ENCODE data around the gene GOLGA6A.

The GOLGA6A gene

DNA sequence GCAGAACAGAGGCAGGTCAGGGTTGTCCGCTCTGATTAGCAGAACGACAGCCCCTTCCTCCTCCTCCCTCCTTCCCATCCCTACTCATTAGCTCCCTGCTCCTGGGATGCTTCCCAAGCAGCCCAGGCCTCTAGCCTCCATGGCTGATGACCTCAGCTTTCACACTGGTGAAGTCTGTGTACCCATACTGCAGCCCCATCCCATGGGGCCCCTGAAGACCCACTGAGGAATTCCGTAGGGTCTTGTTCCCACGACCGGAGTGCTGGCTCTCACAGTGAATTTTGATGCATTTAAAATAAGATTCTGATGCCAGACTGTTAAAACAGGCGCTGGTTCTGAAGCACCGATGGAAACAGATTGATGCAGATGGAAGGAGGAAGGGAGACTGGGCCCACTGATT lies 36.1 kb downstream of the GOLGA6A start:
- Mint-ChIP-seq H3K27ac (no peak overlapping the region), H3K9me3 (no peaks in the 10 kb centered on the region), H3K4me3 (no peak overlapping the region), H3K36me3 (peaks cover 24% of the 10 kb centered on the region), H3K27me3 (no peaks in the 10 kb centered on the region), H3K4me1 (peaks cover 8% of the 10 kb centered on the region)
- no peak for ATAC-seq

DNA sequence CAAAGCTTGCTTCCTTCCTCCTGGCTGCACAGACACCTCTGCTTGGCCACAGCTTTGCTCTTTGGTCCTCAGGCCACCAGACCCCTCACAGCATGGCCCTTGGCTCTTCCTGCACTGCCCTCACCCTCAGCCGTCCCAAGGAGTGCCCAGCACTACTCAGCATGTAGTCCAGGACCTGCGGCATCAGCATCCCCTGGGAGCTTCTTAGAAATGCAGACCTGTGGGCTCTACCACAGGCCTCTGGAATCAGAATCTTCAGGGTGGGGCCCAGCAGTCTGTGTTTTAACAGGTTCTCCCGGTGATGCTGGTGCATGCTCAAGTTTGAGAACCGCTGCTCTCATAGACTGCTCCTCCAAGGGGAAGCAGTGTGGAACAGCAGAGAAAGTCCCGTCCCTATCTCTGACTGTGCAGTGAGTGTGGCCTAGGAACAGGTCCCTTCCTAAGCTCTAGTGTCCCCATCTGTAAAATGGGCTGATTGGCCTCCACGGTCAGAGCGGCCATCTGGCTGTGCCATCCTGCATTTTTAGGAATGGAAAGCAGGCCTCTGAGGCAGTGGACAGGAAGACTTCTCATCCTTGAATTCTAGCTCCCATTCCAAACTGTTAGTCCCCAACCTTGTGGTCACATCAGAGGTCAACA lies 36.6 kb downstream of the GOLGA6A start:
- Mint-ChIP-seq H3K9me3 (no peaks in the 10 kb centered on the region), H3K4me1 (peaks cover 8% of the 10 kb centered on the region), H3K36me3 (peaks cover 29% of the 10 kb centered on the region), H3K4me3 (no peak overlapping the region), H3K27ac (peak overlapping the region; percentile 16), H3K27me3 (no peaks in the 10 kb centered on the region)
- ATAC-seq: no peak

DNA sequence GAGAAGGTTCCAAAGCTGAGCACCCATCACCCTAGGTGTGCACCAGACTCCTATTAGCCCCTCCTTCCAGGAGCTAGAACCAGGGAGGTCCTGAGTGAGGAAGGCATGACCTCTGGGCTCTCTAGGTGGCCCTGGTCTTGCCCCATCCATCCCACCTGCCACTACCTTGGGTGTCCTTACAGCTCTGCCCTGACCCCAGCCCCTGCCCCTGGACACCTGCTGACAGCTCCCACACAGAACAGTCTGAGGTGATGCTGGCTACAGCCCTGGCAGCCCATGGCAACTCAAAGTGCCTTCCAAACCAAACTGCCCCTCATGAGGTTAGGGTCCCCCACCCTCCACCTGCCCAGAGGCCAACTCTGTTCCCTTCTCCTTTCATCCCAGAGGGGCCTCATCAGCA lies 37.2 kb downstream of the GOLGA6A start:
- Mint-ChIP-seq H3K9me3 (no peaks in the 10 kb centered on the region), H3K4me3 (no peak overlapping the region), H3K4me1 (peaks cover 8% of the 10 kb centered on the region), H3K27me3 (no peaks in the 10 kb centered on the region), H3K27ac (peak overlapping the region; percentile 16), H3K36me3 (peaks cover 29% of the 10 kb centered on the region)
- no peak for ATAC-seq

DNA sequence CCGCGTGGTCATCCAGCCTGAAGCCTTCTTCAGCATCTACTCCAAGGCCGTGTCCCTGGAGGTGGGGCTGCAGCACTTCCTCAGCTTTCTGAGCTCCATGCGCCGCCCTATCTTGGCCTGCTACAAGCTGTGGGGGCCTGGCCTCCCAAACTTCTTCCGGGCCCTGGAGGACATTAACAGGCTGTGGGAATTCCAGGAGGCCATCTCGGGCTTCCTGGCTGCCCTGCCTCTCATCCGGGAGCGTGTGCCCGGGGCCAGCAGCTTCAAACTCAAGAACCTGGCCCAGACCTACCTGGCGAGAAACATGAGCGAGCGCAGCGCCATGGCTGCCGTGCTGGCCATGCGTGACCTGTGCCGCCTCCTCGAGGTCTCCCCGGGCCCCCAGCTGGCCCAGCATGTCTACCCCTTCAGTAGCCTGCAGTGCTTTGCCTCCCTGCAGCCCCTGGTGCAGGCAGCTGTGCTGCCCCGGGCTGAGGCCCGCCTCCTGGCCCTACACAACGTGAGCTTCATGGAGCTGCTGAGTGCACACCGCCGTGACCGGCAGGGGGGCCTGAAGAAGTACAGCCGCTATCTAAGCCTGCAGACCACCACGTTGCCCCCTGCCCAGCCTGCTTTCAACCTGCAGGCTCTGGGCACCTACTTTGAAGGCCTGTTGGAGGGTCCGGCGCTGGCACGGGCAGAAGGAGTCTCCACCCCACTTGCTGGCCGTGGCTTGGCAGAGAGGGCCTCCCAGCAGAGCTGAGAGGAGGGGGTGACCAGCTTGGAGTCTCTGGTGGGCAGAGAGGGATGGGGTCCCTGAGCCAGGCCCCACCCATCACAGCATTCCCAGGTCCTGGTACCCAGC lies 37.9 kb downstream of the GOLGA6A start:
- Mint-ChIP-seq H3K9me3 (no peaks in the 10 kb centered on the region), H3K36me3 (peaks cover 29% of the 10 kb centered on the region), H3K4me1 (peaks cover 8% of the 10 kb centered on the region), H3K27me3 (no peaks in the 10 kb centered on the region), H3K27ac (no peak overlapping the region), H3K4me3 (no peak overlapping the region)
- ATAC-seq: peak; percentile 5

DNA sequence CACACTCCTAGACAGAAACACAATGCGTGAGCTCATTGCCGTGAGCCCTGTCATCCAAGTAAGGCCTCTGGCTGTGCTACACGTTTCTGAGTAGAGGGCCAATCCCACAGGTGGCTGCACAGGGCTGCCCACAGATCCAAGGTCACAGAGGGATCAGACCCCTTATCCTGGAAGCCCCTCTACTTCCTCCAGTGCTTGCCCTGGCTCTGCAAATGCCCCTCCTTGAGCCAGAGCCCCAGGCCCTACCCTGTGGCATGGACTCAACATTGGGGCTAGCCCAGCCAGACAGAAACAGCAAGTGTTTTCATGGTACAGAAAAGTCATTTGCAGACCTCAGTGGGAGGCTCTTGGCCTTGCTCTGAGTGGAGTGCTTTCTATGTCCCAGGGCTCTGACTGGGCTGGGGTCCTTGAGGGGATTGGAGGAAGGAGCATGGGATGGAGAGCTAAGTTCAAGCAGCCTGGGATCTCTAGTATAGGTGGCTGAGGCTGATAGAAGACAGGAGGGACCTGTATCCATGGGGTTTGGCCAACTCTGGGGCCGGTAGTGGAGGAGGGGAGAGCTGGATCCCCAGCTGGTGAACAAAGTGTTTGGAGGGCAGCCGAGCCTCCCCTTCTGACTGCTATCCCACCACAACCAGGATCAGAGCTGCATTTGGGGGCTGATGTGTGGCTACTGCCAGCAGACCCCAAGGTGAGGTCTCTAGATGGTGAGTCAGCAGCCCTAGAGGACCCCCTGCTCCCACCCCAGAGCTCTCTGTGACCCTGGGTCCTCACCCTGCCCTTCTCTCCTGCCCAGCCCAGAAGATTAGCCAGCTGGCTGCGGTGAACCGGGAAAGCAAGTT lies 38.7 kb downstream of the GOLGA6A start:
- H3K27ac Mint-ChIP-seq: no peak overlapping the region
- no peak for ATAC-seq
- peaks cover 8% of the 10 kb centered on the region for H3K4me1 Mint-ChIP-seq

DNA sequence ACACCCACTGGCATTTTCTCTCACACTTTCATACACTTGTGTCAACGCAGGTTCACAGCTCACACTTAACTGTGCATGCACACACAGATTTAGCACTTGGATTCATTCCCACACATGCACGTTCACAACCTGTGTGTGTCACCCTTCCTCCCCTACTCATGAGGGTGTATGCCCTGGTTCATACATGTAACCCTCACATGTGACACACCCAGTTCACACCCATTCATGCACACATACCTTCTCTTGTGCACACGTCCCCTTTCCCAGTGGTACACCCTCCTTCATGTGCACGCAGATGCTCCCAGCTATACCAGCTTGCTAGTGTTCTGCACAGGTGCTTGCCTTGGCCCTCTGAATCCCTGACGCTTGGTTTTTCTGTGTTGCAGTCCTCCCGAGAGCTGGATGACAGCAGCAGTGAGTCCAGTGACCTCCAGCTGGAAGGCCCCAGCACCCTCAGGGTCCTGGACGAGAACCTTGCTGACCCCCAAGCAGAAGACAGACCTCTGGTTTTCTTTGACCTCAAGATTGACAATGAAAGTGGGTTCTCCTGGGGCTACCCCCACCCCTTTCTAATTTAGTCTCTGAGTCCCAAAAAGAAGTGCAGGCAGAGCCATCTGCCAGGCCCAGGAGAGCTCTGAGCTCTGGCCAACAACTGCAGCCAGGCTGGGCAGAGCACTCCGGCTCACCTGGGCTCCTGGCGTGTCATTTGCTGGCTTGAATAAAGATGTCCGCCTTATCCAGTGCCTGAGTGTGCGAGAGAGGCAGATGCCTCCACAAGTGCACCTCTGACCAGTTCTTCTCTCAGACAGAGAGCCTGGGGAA lies 39.5 kb downstream of the GOLGA6A start:
- no peak for ATAC-seq
- Mint-ChIP-seq H3K36me3 (peaks cover 37% of the 10 kb centered on the region), H3K4me3 (no peak overlapping the region), H3K9me3 (no peaks in the 10 kb centered on the region), H3K4me1 (peaks cover under 1% of the 10 kb centered on the region), H3K27ac (no peak overlapping the region), H3K27me3 (no peaks in the 10 kb centered on the region)

More for the DNA sequence above, 38.7 kb downstream of the GOLGA6A start:
- Mint-ChIP-seq H3K9me3 (no peaks in the 10 kb centered on the region), H3K4me3 (no peak overlapping the region), H3K27me3 (no peaks in the 10 kb centered on the region), H3K36me3 (peaks cover 33% of the 10 kb centered on the region)

DNA sequence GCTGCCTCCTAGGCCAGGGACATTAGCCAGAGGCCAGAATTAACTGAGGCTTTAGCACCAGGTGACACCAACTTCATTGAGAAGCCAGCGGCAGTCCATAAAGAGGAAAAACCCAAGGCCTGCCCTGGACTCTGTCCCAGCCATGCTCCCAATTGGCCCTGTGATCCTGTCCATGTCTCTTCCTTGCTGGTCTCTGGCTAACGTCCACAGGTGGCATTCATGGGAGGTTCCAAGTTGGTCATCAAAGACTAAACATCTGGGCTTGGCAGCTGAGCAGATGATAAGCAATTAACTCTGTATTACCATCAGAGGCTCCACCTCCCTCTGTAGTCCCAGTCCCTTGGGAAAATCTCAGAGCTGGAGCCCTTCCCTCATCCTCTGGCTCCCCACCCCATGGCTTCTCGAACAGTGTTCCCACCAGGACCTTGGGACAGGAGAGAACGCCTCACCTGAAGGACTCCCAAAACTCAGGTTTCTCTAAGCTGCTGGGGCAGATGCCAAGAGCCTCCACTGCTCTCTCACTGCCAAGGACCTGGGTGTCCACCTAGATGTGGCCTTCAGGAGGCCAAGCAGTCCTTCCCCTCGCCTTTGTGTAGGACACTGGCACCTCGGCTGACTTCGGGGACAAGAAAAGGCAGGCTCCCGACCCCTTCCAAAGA lies 40.4 kb downstream of the GOLGA6A start:
- Mint-ChIP-seq H3K36me3 (peaks cover 46% of the 10 kb centered on the region), H3K4me3 (no peak overlapping the region), H3K9me3 (no peaks in the 10 kb centered on the region), H3K27ac (no peak overlapping the region), H3K4me1 (no peaks in the 10 kb centered on the region), H3K27me3 (no peaks in the 10 kb centered on the region)
- ATAC-seq: no peak

DNA sequence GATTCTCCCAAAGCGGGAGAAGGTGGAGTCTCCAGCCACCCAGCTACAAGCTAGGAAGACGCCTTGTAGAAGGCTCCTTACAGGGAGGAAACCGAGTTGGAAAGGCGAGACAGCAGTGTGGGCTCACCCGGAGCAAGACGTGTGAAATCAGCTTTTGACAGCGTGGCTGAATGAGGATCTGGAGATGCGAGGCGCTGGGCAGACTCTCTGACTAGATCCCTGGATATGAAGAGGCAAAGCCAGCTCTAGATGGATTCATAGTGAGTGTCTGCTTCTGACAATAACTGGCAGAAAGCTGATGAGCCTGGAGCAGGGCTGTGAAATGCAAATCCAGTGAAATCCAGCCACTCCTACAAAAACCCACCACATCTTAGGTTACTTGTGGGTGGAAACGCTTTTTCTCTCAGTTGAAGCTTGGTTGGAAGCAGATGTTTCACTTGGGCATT lies 41.0 kb downstream of the GOLGA6A start:
- Mint-ChIP-seq H3K36me3 (peaks cover 52% of the 10 kb centered on the region), H3K9me3 (no peaks in the 10 kb centered on the region), H3K4me3 (no peak overlapping the region), H3K27me3 (no peaks in the 10 kb centered on the region), H3K27ac (no peak overlapping the region), H3K4me1 (no peaks in the 10 kb centered on the region)
- no peak for ATAC-seq

DNA sequence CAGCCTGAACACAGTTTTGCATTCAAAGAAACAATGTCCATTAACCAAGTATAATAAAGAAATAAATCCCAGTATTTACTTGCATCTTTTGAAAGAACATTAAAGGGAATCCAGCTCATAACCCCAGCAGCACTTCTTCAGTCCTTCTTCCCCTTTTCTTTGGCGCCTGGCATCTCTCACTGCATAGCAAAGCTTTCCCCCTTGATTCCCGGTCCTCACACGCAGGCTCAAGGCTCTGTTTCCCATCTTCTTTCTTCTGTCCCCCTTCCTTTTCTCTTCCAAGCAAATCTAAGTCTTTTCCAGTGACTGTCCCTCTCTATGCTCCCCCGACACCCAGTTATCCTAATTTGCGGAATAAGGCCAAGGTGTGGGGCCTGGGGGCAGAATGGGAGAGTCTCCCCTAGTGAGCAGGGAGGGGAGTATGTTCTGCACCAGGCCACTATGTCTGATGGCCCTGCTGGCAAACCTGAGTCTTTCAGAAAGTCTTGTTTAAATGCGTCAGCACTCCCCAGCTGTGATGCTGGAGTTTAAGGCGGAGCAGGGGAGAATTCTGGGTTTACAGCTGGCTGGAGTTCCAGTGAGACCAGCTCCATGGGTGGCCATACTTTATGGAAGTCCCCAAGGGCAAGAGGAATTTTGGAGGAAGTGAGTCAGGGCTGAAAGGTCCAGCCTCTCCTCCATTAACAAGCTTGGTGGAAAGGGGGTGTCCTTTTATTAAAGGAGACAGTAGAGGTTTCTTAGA lies 42.1 kb downstream of the GOLGA6A start:
- ATAC-seq: no peak
- Mint-ChIP-seq H3K27me3 (no peaks in the 10 kb centered on the region), H3K9me3 (no peaks in the 10 kb centered on the region), H3K4me3 (no peak overlapping the region), H3K4me1 (no peaks in the 10 kb centered on the region), H3K36me3 (peaks cover 58% of the 10 kb centered on the region), H3K27ac (no peak overlapping the region)

DNA sequence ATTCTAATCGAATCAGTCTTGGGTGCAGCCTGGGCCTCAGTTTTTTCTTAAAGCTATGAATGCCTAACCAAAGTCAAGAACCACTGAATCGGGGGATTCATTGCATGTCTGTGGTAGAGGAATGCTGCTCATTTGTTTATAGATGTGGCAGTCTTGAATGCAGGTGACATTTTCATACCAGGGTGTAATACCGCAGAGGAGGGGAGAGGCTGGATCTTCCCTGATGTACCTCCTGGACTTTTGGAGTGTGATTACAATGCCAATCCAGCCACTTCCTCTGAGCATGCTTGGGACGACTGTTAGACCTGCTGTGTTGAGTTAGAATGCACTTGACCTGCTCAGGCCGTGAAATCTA lies 42.7 kb downstream of the GOLGA6A start:
- H3K27ac Mint-ChIP-seq: no peak overlapping the region

DNA sequence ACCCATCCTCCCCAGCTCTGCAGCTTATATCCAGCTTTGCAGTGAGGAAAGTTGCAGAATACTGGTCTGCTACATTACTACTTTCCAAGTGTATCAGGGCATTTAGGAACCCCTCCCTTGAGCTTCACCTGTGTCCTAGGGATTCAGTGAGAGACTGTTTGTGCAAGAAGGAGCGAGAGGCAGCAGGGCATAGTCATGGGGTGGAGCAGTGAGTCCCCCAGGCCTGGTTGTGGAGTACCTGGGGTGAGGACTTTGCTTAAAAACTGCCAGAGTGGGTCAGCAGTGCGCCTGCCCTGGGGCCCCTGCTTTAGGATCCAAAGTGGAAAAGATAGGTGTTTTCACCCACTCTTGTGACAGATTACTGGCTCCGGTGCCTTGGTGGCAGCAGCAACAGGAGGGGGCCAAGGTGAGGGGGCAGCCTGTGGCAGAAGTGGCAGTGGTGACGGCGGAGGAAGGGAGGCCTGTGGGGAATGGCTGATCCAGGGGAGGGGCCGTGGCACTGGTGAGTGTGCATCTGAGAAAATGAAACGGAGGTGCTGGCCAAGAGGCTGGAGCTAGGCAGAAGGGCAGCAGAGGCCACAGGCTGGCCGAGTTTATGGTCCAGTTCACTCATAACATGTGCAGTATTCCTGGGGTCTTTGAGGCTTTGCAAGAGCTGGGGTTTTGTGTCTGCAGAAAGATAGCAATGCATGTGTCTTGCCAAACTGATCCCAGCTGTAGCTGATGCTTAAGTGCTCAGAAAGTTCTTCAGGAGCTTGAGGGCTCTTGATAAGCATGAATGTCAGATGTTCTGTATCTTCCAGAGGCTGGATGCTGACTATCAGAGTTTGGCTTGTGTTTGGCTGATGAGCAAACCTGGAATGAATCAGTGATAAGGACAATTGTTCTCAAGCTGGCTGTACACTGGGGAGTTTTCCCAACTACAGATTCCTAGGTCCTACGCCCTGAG lies 43.4 kb downstream of the GOLGA6A start:
- Mint-ChIP-seq H3K4me3 (no peak overlapping the region), H3K36me3 (peaks cover 69% of the 10 kb centered on the region)

More for the DNA sequence above, 42.7 kb downstream of the GOLGA6A start:
- no peaks in the 10 kb centered on the region for H3K4me1 Mint-ChIP-seq
- no peaks in the 10 kb centered on the region for H3K27me3 Mint-ChIP-seq
- H3K4me3 Mint-ChIP-seq: no peak overlapping the region
- H3K9me3 Mint-ChIP-seq: no peaks in the 10 kb centered on the region
- ATAC-seq: no peak
- peaks cover 63% of the 10 kb centered on the region for H3K36me3 Mint-ChIP-seq

DNA sequence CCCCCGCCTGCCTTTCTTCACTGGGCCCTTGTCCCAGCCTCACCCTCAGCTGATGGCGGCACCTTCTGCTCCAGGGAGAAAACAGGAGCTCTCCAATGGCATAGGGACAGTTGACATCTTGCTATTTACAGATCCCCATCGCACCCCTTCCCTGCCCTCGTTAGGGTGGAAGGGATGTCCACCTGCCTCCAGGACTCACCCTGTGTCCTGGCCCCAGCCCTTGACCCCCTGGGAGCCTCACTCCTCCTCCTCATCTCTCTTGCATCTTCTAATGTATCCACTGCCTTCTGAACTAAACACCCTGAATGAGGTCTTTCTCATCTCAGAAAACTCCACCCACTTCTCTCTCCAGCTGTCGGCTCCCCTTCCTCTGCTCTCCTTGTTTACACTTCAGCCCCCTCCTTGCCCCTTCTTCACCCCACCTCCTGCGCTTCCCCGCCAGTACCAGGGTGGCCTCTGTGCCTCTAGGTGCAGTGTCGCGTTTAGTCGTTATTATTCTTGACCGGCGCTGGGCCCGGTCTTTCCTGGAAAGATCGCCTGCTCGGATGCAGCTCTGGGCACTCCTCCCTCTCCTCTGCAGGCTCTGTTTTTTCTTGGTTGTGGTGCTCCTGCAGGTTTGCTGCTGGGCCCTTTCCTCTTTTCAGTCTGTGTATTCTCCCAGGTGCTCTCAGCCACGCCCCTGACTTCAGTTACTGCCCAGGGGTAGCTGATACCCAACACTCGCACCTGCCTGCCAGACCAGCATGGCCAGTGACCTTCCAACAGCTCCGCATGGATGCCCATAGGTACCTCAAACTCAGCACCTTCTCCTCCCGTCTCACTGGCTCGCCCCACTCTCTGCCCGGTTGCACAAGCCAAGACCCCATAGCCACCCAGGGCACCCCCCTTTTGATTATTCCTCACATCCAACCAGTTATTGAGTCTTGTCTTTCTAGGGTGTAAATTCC lies 44.9 kb downstream of the GOLGA6A start:
- ATAC-seq: no peak
- no peaks in the 10 kb centered on the region for H3K4me1 Mint-ChIP-seq
- H3K9me3 Mint-ChIP-seq: no peaks in the 10 kb centered on the region
- H3K36me3 Mint-ChIP-seq: peaks cover 63% of the 10 kb centered on the region
- no peak overlapping the region for H3K4me3 Mint-ChIP-seq
- H3K27ac Mint-ChIP-seq: peak overlapping the region; percentile 4
- no peaks in the 10 kb centered on the region for H3K27me3 Mint-ChIP-seq

More for the DNA sequence above, 43.4 kb downstream of the GOLGA6A start:
- H3K27me3 Mint-ChIP-seq: no peaks in the 10 kb centered on the region
- H3K27ac Mint-ChIP-seq: no peak overlapping the region
- no peaks in the 10 kb centered on the region for H3K9me3 Mint-ChIP-seq
- H3K4me1 Mint-ChIP-seq: no peaks in the 10 kb centered on the region
- ATAC-seq: no peak
